GM13976 (cell line): ENCODE measurements around the gene CNGA3.
A peak's percentile ranks its signal among the peaks of the same experiment; 100 is the strongest.
"Not testable (repeated sequence)": the region's sequence is repeated elsewhere in the genome, so short reads cannot be mapped to it uniquely, and the experiment has no call there.

Experiments
- DNase-seq: peaks from one replicate; pipeline ENCODE4 v3.0.0; 2012; ENCODE audit warnings: low spot score
- in situ Hi-C: fragments of 300-500 bp; cut with MboI; formaldehyde crosslinking; loops from one replicate; pipeline ENCODE4 v1.12.0; 2022; ENCODE audit warnings: low sequenced_read_pairs, mixed read lengths, inconsistent platforms; ENCODE audit not compliant: unreplicated experiment
- TF ChIP-seq, protein P1 (sequence below): IDR thresholded peaks from 2 replicates; pipeline ENCODE4 v1.5.1; 2012; ENCODE audit warnings: borderline replicate concordance, mild to moderate bottlenecking; ENCODE audit not compliant: insufficient read depth; ENCODE audit errors: extremely low read depth, missing control alignments, control extremely low read depth

CNGA3 gene

DNA sequence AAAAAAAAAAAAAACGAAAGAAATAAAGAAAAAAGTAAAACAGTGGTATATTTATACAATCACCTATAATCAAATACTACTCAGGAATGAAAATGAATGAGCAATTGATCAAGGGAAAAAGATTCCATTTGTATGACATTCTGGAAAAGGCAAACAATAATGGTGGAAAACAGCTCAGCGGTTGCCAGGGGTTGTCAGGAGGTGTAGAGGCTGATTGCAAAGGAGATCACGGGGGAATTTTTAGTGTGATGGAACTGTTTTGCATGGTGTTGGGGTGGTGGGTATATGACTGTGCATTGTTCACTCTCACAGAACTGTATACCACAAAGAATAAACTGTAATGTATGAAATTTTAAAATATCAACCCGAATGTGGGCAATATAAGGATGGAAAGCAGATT, 52.9 kb downstream of the CNGA3 start:
- TF ChIP-seq, protein P1, sequence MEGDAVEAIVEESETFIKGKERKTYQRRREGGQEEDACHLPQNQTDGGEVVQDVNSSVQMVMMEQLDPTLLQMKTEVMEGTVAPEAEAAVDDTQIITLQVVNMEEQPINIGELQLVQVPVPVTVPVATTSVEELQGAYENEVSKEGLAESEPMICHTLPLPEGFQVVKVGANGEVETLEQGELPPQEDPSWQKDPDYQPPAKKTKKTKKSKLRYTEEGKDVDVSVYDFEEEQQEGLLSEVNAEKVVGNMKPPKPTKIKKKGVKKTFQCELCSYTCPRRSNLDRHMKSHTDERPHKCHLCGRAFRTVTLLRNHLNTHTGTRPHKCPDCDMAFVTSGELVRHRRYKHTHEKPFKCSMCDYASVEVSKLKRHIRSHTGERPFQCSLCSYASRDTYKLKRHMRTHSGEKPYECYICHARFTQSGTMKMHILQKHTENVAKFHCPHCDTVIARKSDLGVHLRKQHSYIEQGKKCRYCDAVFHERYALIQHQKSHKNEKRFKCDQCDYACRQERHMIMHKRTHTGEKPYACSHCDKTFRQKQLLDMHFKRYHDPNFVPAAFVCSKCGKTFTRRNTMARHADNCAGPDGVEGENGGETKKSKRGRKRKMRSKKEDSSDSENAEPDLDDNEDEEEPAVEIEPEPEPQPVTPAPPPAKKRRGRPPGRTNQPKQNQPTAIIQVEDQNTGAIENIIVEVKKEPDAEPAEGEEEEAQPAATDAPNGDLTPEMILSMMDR, result no peak
- in situ Hi-C loops, result loop anchor here (25.0 kb wide), 1 partner anchor 587 kb away; no protein-coding TSS in a partner anchor
- no peak for DNase-seq

DNA sequence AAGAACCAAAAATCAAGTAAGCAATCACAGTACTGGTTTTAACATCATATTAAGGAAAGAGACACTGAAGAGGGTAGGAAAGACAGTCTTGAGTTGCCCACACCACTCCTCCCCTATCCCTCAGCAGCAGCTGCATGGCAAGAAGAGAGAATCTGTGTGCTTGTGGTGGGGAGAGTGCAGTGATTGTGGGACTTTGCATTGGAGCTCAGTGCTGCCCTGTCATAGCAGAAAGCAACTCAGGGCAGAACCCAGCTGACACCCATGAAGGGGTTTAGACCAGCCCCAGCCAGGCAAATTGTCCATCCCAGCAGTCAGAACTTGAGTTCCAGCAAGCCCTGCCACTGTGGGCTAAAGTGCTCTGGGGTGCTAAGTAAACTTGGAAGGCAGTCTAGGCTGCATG, 57.6 kb downstream of the CNGA3 start:
- TF ChIP-seq, protein P1, result no peak
- in situ Hi-C loops, result loop anchor here (10.0 to 25.0 kb wide), 3 partner anchors 201 to 633 kb away; partner anchors contain the start of genes COA5 and UNC50
- DNase-seq, result no peak

DNA sequence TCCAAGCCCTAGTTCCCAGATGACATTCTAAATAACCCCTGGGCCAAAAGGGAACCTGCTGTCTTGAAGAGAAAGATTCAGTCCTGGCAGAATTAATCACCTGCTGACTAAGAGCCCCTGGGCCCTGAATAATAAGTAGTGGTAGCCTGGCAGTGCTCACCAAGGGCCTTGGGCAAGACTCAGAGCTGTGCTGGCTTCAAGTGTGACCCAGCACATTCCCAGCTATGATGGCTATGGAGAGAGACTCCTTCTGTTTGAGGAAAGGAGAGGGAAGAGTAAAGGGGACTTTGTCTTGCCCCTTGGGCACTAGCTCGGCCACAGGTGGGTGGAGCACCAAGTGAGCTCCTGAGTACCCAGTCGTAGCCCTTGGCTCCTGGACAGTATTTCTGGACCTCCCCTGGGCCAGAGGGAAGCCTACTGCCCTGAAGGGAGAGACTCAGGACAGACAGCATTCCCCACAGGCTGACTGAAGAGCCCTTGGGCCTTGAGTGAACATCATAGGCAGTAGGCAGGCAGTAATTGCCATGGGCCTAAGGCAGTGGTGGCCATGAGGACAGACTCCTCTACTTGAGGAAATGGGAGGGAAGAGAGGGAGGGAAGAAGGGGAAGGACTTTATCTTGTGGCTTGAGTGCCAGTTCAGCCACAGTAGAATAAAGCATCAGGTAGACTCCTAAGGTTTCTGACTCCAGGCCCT, 58.4 kb downstream of the CNGA3 start:
- TF ChIP-seq, protein P1, result no peak
- in situ Hi-C loops, result loop anchor here (10.0 to 25.0 kb wide), 3 partner anchors 200 to 633 kb away; partner anchors contain the start of genes COA5 and UNC50
- DNase-seq, result no peak

DNA sequence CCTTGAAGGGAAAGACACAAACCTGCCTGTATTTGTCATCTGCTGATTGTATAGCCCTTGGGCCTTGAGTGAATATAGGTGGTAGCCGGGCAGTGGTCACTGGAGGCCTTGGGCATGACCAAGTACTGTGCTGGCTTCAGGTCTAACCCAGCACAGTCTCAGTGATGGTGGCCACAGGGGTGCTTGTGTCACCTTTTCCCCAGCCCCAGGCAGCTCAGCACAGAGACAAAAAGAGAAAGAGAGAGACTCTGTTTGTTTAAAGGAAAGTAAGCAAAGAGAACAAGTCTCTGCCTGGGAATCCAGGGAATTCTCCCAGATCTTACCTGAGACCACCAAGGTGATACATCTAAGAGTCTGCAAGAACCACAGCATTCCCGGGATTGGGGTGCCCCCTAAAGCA, 59.0 kb downstream of the CNGA3 start:
- TF ChIP-seq, protein P1, result no peak
- in situ Hi-C loops, result loop anchor here (10.0 to 25.0 kb wide), 3 partner anchors 200 to 632 kb away; partner anchors contain the start of genes COA5 and UNC50
- no peak for DNase-seq

DNA sequence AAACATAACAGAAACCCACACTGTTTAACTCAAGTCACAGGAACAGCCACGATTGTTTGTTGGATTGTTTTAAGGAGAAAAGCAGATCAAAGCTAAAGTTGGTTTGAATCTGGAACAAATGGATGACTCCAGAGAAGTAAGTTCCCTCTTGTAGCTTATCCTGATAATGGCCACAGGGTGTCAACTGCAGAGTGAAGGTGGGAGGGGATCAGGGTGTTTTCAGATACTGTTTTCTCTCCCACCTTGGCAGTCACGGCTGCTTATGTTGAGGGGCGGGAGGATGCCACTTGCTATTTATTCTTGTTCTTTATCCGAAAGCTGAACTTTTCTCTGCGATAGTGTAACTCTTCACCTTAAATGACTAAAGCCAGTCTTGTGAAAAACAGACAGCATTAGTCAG, 61.9 kb downstream of the CNGA3 start:
- in situ Hi-C loops, result loop anchor here (10.0 to 25.0 kb wide), 3 partner anchors 197 to 629 kb away; partner anchors contain the start of genes COA5 and UNC50
- TF ChIP-seq, protein P1, result no peak
- DNase-seq, result no peak

DNA sequence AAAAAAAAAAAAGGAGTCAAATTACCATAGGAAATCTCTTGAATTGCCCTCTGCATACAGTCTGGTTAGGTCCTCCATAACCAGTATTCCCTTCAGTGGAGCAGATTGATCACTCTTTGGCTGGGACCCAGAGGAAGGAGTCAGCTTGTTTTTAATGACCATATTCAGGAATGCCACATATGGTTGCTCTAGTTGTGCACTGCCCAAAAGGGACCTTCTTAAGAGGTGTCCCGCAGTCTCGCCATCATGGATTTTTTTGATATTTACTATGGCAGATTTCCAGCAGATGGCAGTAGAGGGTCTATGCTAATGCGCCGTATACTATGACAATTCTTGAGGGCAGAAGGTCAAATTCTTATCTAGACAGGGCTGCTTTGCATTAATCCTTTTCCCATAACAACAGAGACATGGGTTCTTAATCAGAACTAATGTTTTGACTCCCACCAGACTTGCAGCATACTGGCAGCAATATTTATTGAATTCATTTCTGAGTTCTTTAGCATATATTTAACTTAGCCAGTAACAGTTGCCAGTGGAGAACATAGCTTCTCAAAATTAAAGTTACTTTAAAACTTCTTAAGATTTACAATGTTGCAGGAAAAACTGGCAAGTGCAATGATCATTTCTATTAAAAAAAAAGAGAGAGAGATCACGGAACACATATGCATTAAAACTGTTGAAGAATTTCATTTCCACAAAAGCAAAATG, 66.6 kb downstream of the CNGA3 start:
- in situ Hi-C loops, result loop anchor here (25.0 kb wide), 2 partner anchors 424 to 624 kb away; no protein-coding TSS in a partner anchor
- TF ChIP-seq, protein P1, result peak; percentile 61
- peak; percentile 60 for DNase-seq

DNA sequence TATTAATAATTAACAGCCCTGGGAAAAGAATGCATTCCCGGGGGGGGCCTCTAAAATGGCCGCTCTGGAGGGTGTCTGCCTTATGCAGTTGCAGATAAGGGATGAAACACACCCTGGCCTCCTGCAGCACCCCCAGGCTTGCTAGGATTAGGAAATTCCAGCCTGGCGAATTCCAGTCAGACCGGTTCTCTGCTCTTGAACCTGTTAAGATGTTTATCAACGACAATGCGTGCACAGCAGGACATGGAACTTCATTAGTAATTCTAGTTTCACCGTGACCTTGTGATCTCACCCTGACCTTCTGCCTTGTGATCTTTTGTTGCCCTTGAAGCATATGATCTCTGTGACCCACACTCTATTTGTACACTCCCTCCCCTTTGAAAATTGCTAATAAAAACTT, 68.0 kb downstream of the CNGA3 start:
- in situ Hi-C loops, result loop anchor here (25.0 kb wide), 2 partner anchors 423 to 623 kb away; no protein-coding TSS in a partner anchor
- not testable (repeated sequence) for DNase-seq

DNA sequence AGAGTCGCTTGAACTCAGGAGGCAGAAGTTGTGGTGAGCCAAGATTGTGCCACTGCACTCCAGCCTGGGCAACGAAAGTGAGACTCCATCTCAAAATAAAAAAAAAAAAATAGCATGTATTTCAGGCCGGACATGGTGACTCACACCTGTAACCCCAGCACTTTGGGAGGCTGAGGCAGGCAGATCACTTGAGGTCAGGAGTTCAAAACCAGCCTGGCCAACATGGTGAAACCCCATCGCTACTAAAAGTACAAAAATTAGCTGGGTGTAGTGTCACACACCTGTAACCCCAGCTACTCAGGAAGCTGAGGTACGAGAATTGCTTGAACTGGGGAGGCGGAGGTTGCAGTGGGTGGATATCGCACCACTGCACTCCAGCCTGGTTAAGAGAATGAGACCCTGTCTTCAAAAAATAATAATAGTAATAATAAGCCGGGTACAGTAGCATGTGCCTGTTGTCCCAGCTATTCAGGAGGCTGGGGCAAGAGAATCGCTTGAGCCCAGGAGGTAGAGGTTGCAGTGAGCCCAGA, 69.5 kb downstream of the CNGA3 start:
- in situ Hi-C loops, result loop anchor here (25.0 kb wide), 2 partner anchors 422 to 622 kb away; no protein-coding TSS in a partner anchor
- DNase-seq, result not testable (repeated sequence)
